ENCODE results near the gene NCOR1. TPM values are rescaled to one million over a fixed set of nuclear protein-coding genes. Genes with fewer than 3 reads are reported as not detected.

Gene NCOR1
- total and polyA plus RNA-seq, 2 of the 8 experiments (the other 6 are each of a cell fraction or from before 2014, with no cell fraction given), result 65.4 to 142 TPM

- H3K79me2 ChIP-seq (ENCODE audit: control insufficient read depth in 1 of 2, insufficient read depth in 2 of 2, low read length in 2 of 2), result peaks cover 0 to 4% of the 10 kb centered on the region in 2 experiments; a peak in 1 of 4 replicates
These were observed 164.5 kb downstream of the NCOR1 start for GRCh38 chr17:16050844-16051243.

More at GRCh38 chr17:16050844-16051243, 164.5 kb downstream of the NCOR1 start:
- CTCF ChIA-PET (ENCODE audit: partially characterized antibody), result no interaction called here
- POLR2A ChIA-PET (ENCODE audit: partially characterized antibody), result no interaction called here
- Histone ChIP-seq H3K36me3 (ENCODE audit: control insufficient read depth in 2 of 4, insufficient read depth in 4 of 4, low read length in 3 of 4) (peaks cover 5 to 32% (median 15%) of the 10 kb centered on the region in 4 experiments; a peak in 6 of 8 replicates), H2AFZ (ENCODE audit: low read length) (no peak overlapping the region), H3K14ac (ENCODE audit: insufficient read length) (no peak overlapping the region), H3K4me3 (ENCODE audit: extremely low read depth in 1 of 4, insufficient read depth in 2 of 4, low read depth in 3 of 4, low read length in 4 of 4) (no peak overlapping the region), H3K79me1 (ENCODE audit: low read depth, low read length) (no peaks in the 10 kb centered on the region), H3K4me1 (replicated peaks in 1 of 4; ENCODE audit: control insufficient read depth in 3 of 4, insufficient read depth in 4 of 4, low read length in 3 of 4) (no peaks in the 10 kb centered on the region), H3K23me2 (ENCODE audit: low read depth, low read length) (no peaks in the 10 kb centered on the region), H2BK120ac (replicated peaks; ENCODE audit: low read depth, low read length) (no peak overlapping the region), H2BK15ac (ENCODE audit: low read length) (no peak overlapping the region), H2BK12ac (ENCODE audit: low read depth, low read length) (no peak overlapping the region), H3K9me3 (ENCODE audit: insufficient read depth in 2 of 2, low read depth in 1 of 2, low read length in 1 of 2) (no peaks in the 10 kb centered on the region), H3K4me2 (ENCODE audit: insufficient read depth in 1 of 2, low read depth in 2 of 2, low read length in 2 of 2) (no peak overlapping the region), H2BK5ac (ENCODE audit: low read depth, low read length) (no peak overlapping the region), H3K27ac (ENCODE audit: low read depth, low read length) (no peak overlapping the region), H2BK20ac (ENCODE audit: low read length) (no peak overlapping the region), H3K4ac (replicated peaks; ENCODE audit: insufficient read length, low read depth, low read length) (no peak overlapping the region), H4K5ac (ENCODE audit: insufficient read length, low read depth, low read length) (no peak overlapping the region), H3K18ac (ENCODE audit: extremely low read depth, low read length) (no peak overlapping the region), H4K8ac (ENCODE audit: extremely low read depth, insufficient read depth, low read length) (no peak overlapping the region), H3K27me3 (replicated peaks in 1 of 4; ENCODE audit: control insufficient read depth in 3 of 4, extremely low read depth in 1 of 4, insufficient read depth in 3 of 4, low read length in 3 of 4) (no peaks in the 10 kb centered on the region), H4K91ac (replicated peaks; ENCODE audit: insufficient read length, low read length) (no peak overlapping the region), H3K9ac (replicated peaks in 1 of 4; ENCODE audit: extremely low read depth in 1 of 4, low read depth in 3 of 4, low read length in 3 of 4) (no peak overlapping the region), H4K20me1 (replicated peaks in 1 of 2; ENCODE audit: control insufficient read depth in 1 of 2, insufficient read depth in 2 of 2, low read length in 2 of 2) (peaks cover 0 to 3% of the 10 kb centered on the region in 2 experiments), H3K56ac (replicated peaks; ENCODE audit: insufficient read length, low read depth, low read length) (no peak overlapping the region), H3K23ac (ENCODE audit: insufficient read length) (no peak overlapping the region), H2AK5ac (ENCODE audit: low read depth, low read length) (no peak overlapping the region)
- 91% methylated on average over 6 of the region's 6 CpGs; no CpG with 5 or more reads in 1 of the 2 experiments for WGBS, 2 experiments (ENCODE audit: extremely low coverage in 1 of 2, insufficient coverage in 1 of 2, insufficient read length in 1 of 2, insufficient replicate concordance in 2 of 2, low coverage in 1 of 2, low lambda C conversion rate in 2 of 2, missing lambda C conversion rate in 1 of 2)
- no peak for TF ChIP-seq TBP (IDR thresholded peaks at IDR 0.05; ENCODE audit: low read depth, low read length)
- no peak for TF ChIP-seq HDAC6 (IDR thresholded peaks at IDR 0.05; ENCODE audit: low read depth, low read length)
- TF ChIP-seq SAP30 (IDR thresholded peaks at IDR 0.05; ENCODE audit: insufficient read depth, insufficient replicate concordance, low read length), result no peak
- no peak for TF ChIP-seq PHF8 (conservative IDR thresholded peaks at IDR 0.05; ENCODE audit: low read depth, low read length)
- FAIRE-seq, result no peak
- DNase-seq (ENCODE audit: low read depth in 1 of 2, low spot score in 2 of 2), result no peak
